Ishikawa (cell line): ENCODE data around the gene CDKN2AIP.

ENCODE experiments used
- CEBPB ChIP-seq: IDR thresholded peaks from 2 replicates; pipeline ENCODE4 v1.6.1; 2012
- CREB1 ChIP-seq: IDR thresholded peaks from 2 replicates; pipeline ENCODE4 v1.6.1; 2012; ENCODE audit warnings: low read depth
- EGR1 ChIP-seq: IDR thresholded peaks from 2 replicates; pipeline ENCODE4 v1.6.1; 2012
- EP300 ChIP-seq: IDR thresholded peaks from 2 replicates; pipeline ENCODE4 v1.6.1; 2012; ENCODE audit warnings: borderline replicate concordance
- FOXM1 ChIP-seq: IDR thresholded peaks from 2 replicates; pipeline ENCODE4 v1.6.1; 2012; ENCODE audit warnings: low read depth, borderline replicate concordance
- NFIC ChIP-seq: IDR thresholded peaks from 2 replicates; pipeline ENCODE4 v1.6.1; 2012
- RAD21 ChIP-seq: IDR thresholded peaks from 2 replicates; pipeline ENCODE4 v1.6.1; 2012; ENCODE audit warnings: low read depth
- REST ChIP-seq: IDR thresholded peaks from 2 replicates; pipeline ENCODE4 v1.6.1; 2012; ENCODE audit warnings: low read depth, mild to moderate bottlenecking
- TAF1 ChIP-seq: IDR thresholded peaks from 2 replicates; pipeline ENCODE4 v1.6.1; 2012; ENCODE audit warnings: low read depth, mild to moderate bottlenecking
- TCF12 ChIP-seq: IDR thresholded peaks from 2 replicates; pipeline ENCODE4 v1.6.1; 2012; ENCODE audit warnings: low read depth
- TEAD4 ChIP-seq: IDR thresholded peaks from 2 replicates; pipeline ENCODE4 v1.6.1; 2012
- YY1 ChIP-seq: IDR thresholded peaks from 2 replicates; pipeline ENCODE4 v1.6.1; 2012; ENCODE audit warnings: low read depth
- ZBTB7A ChIP-seq: IDR thresholded peaks from 2 replicates; pipeline ENCODE4 v1.6.1; 2012; ENCODE audit warnings: low read depth
- TF ChIP-seq, protein P1 (sequence below): IDR thresholded peaks from 2 replicates; pipeline ENCODE4 v1.6.1; 2012
- TF ChIP-seq, protein P2 (sequence below): IDR thresholded peaks from 2 replicates; pipeline ENCODE4 v1.6.1; 2012

Gene CDKN2AIP

GRCh38 chr4:183431614-183432013 lies 12.8 kb upstream of the CDKN2AIP start:
- TF ChIP-seq FOXM1 (no peak), CREB1 (no peak), ZBTB7A (no peak), NFIC (no peak), RAD21 (no peak), TAF1 (no peak), EGR1 (no peak), TEAD4 (no peak), TCF12 (no peak), REST (no peak), CEBPB (no peak), EP300 (no peak), YY1 (no peak)
- TF ChIP-seq, protein P1, sequence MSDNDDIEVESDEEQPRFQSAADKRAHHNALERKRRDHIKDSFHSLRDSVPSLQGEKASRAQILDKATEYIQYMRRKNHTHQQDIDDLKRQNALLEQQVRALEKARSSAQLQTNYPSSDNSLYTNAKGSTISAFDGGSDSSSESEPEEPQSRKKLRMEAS, result no peak
- TF ChIP-seq, protein P2, sequence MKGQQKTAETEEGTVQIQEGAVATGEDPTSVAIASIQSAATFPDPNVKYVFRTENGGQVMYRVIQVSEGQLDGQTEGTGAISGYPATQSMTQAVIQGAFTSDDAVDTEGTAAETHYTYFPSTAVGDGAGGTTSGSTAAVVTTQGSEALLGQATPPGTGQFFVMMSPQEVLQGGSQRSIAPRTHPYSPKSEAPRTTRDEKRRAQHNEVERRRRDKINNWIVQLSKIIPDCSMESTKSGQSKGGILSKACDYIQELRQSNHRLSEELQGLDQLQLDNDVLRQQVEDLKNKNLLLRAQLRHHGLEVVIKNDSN, result no peak

GRCh38 chr4:183434264-183434663 lies 10.2 kb upstream of the CDKN2AIP start:
- TF ChIP-seq TEAD4 (no peak), FOXM1 (no peak), NFIC (no peak), EP300 (no peak), EGR1 (no peak), TCF12 (no peak), CEBPB (no peak), RAD21 (no peak)

DNA sequence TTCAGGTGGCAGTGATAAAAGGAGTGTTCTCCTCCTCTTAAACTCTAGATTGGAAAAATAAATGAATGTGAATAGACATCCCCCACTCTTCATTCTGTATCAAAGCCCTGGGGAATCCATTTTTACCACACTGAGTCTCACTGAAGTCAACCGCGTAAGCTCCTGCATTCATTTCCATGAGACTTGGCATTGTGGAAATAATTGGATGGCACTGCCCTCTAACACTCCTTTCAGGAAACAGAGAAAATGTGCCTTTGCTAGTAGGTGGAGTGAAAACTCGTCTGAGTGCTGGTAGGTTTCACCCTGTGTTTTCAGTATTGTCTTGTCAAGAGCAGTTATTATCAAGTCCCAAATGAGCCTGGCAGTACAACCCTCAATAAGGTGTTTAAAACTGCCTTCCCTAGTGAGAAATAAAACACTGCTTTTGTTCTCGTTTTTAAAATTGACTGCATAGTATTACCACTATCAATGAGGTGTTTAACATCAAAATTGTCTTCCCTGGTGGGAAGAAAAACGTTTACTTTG lies 9.7 kb upstream of the CDKN2AIP start:
- TF ChIP-seq FOXM1 (no peak), EP300 (no peak), EGR1 (no peak), REST (no peak), TEAD4 (no peak), TCF12 (no peak), CEBPB (no peak), CREB1 (no peak), YY1 (no peak), ZBTB7A (no peak), TAF1 (no peak)
- TF ChIP-seq, protein P1, result no peak

DNA sequence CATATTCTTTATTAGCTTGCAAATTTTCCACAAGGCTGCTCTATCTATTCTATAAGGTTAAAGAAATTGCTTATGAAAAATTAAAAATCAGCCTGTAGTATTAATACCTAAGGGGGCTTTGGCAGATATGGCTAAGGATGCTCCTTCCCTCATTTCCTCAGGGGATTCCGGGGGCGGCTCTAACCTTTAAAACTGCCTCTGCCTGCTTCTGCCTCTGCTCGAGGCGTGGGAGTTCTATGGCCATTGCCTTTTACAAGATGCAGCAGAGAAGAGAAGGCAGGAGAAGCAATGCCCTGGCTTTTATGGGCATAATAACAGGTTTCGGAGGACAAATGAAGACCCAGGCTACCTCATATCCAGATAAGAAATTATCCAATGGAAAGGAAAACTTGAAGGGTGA lies 8.6 kb upstream of the CDKN2AIP start:
- no peak for TF ChIP-seq NFIC
- TF ChIP-seq, protein P1, result no peak
- TF ChIP-seq, protein P2, result no peak
- TF ChIP-seq ZBTB7A, result no peak
- no peak for TF ChIP-seq CREB1
- TF ChIP-seq RAD21, result no peak
- no peak for TF ChIP-seq CEBPB
- no peak for TF ChIP-seq TEAD4
- TF ChIP-seq YY1, result no peak
- TF ChIP-seq EGR1, result no peak
- no peak for TF ChIP-seq REST
- no peak for TF ChIP-seq FOXM1
- no peak for TF ChIP-seq EP300
- TF ChIP-seq TAF1, result no peak
- no peak for TF ChIP-seq TCF12
